GM12878 (cell line): Measurements from ENCODE around the gene TMIGD3. TPM values are rescaled to one million over a fixed set of nuclear protein-coding genes. Genes with fewer than 3 reads are reported as not detected.

Experiments used
- ASH2L ChIP-seq: fragments of 300-600, 200-600 bp; sonication (generic); IDR thresholded peaks from 2 replicates; pipeline ENCODE4 v1.6.1; 2017; ENCODE audit warnings: low read depth, mild to moderate bottlenecking, borderline replicate concordance
- ATF7 ChIP-seq: fragments of 450-650 bp; IDR thresholded peaks from 2 replicates; pipeline ENCODE4 v1.6.1; 2016; ENCODE audit warnings: low read depth, mild to moderate bottlenecking
- BCL11A ChIP-seq: IDR thresholded peaks from 2 replicates; pipeline ENCODE4 v1.6.1; 2011; ENCODE audit warnings: low read depth, low read length
- CBFB ChIP-seq: IDR thresholded peaks from 2 replicates; pipeline ENCODE4 v1.6.1; 2016; ENCODE audit warnings: antibody characterized with exemption, low read depth
- DPF2 ChIP-seq: fragments of 450-650 bp; IDR thresholded peaks from 2 replicates; pipeline ENCODE4 v1.6.1; 2017; ENCODE audit warnings: mild to moderate bottlenecking
- EGR1 ChIP-seq, 2 experiments: IDR thresholded peaks; 1 replicate in 1 of 2; 2 replicates in 1 of 2; pipeline ENCODE4 v1.6.1; 2011 to 2012; ENCODE audit warnings: low read depth in 2 of 2, low read length in 2 of 2, borderline replicate concordance in 1 of 2, mild to moderate bottlenecking in 1 of 2, moderate library complexity in 1 of 2
- EP300 ChIP-seq, 2 experiments: fragments of 150-350 bp in 1 of 2; IDR thresholded peaks; 2 replicates each; pipeline ENCODE4 v1.6.1; 2011 to 2012; ENCODE audit warnings: low read depth in 2 of 2, low read length in 2 of 2, borderline replicate concordance in 1 of 2, improper control_type of control experiment in 1 of 2, inconsistent platforms in 1 of 2; ENCODE audit not compliant: control insufficient read depth in 1 of 2
- ETV6 ChIP-seq, 2 experiments: fragments of 450-650 bp in 1 of 2; IDR thresholded peaks in 1 of 2; conservative IDR thresholded peaks in 1 of 2; 2 replicates each; pipeline ENCODE4 v1.6.1; 2014; ENCODE audit warnings: antibody characterized with exemption in 1 of 2, borderline replicate concordance in 1 of 2, low read depth in 1 of 2, mild to moderate bottlenecking in 1 of 2, moderate library complexity in 1 of 2
- FOXM1 ChIP-seq: IDR thresholded peaks from 2 replicates; pipeline ENCODE4 v1.6.1; 2012; ENCODE audit warnings: low read depth, mild to moderate bottlenecking, inconsistent platforms, low read length, moderate library complexity
- HCFC1 ChIP-seq: fragments of 150-350 bp; IDR thresholded peaks from 2 replicates; pipeline ENCODE4 v1.6.1; 2014; ENCODE audit warnings: low read length
- IRF3 ChIP-seq: fragments of 450-650 bp; IDR thresholded peaks from 2 replicates; pipeline ENCODE4 v1.6.1; 2014; ENCODE audit warnings: mild to moderate bottlenecking
- IRF4 ChIP-seq: IDR thresholded peaks from 2 replicates; pipeline ENCODE4 v1.6.1; 2011; ENCODE audit warnings: low read depth, low read length
- MEF2A ChIP-seq: IDR thresholded peaks from 2 replicates; pipeline ENCODE4 v1.6.1; 2011; ENCODE audit warnings: low read depth, mild to moderate bottlenecking, low read length, moderate library complexity; ENCODE audit not compliant: insufficient read depth
- MTA2 ChIP-seq: fragments of 450-650 bp; IDR thresholded peaks from 2 replicates; pipeline ENCODE4 v1.6.1; 2016; ENCODE audit warnings: low read depth, mild to moderate bottlenecking, moderate library complexity
- MTA3 ChIP-seq: IDR thresholded peaks from 2 replicates; pipeline ENCODE4 v1.6.1; 2012; ENCODE audit warnings: low read length, inconsistent platforms, borderline replicate concordance
- NBN ChIP-seq: fragments of 450-650 bp; IDR thresholded peaks from 2 replicates; pipeline ENCODE4 v1.6.1; 2016
- NFIC ChIP-seq: IDR thresholded peaks from 2 replicates; pipeline ENCODE4 v1.6.1; 2012; ENCODE audit warnings: low read depth, mild to moderate bottlenecking, inconsistent platforms, low read length, moderate library complexity
- NFYA ChIP-seq: IDR thresholded peaks from 2 replicates; pipeline ENCODE4 v1.6.1; 2011; ENCODE audit warnings: low read depth, mild to moderate bottlenecking, low read length, improper control_type of control experiment, borderline replicate concordance
- PAX5 ChIP-seq: IDR thresholded peaks from 2 replicates; pipeline ENCODE4 v1.6.1; 2011; ENCODE audit warnings: low read depth, low read length, borderline replicate concordance
- POLR2A ChIP-seq: IDR thresholded peaks from 2 replicates; pipeline ENCODE4 v1.6.1; 2011; ENCODE audit warnings: low read depth, mild to moderate bottlenecking, low read length
- POU2F2 ChIP-seq: IDR thresholded peaks from 3 replicates; pipeline ENCODE4 v1.6.1; 2011; ENCODE audit warnings: low read depth, mild to moderate bottlenecking, low read length, borderline replicate concordance
- RUNX3 ChIP-seq: IDR thresholded peaks from 2 replicates; pipeline ENCODE4 v1.6.1; 2012; ENCODE audit warnings: low read length, inconsistent platforms
- SMAD5 ChIP-seq: IDR thresholded peaks from 2 replicates; pipeline ENCODE4 v1.6.1; 2016; ENCODE audit warnings: antibody characterized with exemption, low read depth
- SP1 ChIP-seq: IDR thresholded peaks from one replicate; pipeline ENCODE4 v1.6.1; 2011; ENCODE audit warnings: low read depth, low read length
- SPI1 ChIP-seq: IDR thresholded peaks from 2 replicates; pipeline ENCODE4 v1.6.1; 2011; ENCODE audit warnings: low read depth, mild to moderate bottlenecking, low read length, moderate library complexity, borderline replicate concordance; ENCODE audit not compliant: insufficient read depth
- SRF ChIP-seq, 2 experiments: IDR thresholded peaks; 2 replicates each; pipeline ENCODE4 v1.6.1; 2011; ENCODE audit warnings: low read depth in 2 of 2, low read length in 2 of 2, mild to moderate bottlenecking in 1 of 2, moderate library complexity in 1 of 2
- TCF7 ChIP-seq: IDR thresholded peaks from 2 replicates; pipeline ENCODE4 v1.6.1; 2014; ENCODE audit warnings: antibody characterized with exemption, borderline replicate concordance
- YY1 ChIP-seq: IDR thresholded peaks from 2 replicates; pipeline ENCODE4 v1.6.1; 2011; ENCODE audit warnings: low read depth, mild to moderate bottlenecking, low read length
- ZBED1 ChIP-seq: IDR thresholded peaks from 2 replicates; pipeline ENCODE4 v1.6.1; 2016; ENCODE audit warnings: borderline replicate concordance
- ZNF217 ChIP-seq: fragments of 450-650 bp; IDR thresholded peaks from 2 replicates; pipeline ENCODE4 v1.6.1; 2017; ENCODE audit warnings: antibody characterized with exemption, mild to moderate bottlenecking
- polyA plus RNA-seq, 11 experiments: library from polyadenylated mRNA; depleted of rRNA in 4 of 11; unstranded in 6 of 11; stranded (reverse) in 5 of 11; fragments of >200 nt; fragmentation: Nextera tagmentation in 4 of 11; fragmentation: Illumina TruSeq in 1 of 11; extraction: Ambion mirVana in 4 of 11; extraction: Trizol in 1 of 11; gene quantifications; 1 replicate in 1 of 11; 2 replicates in 10 of 11; pipeline versions ENCODE4 v1.2.1 to v1.2.3, GENCODE V29; 2011 to 2016; ENCODE audit warnings: inconsistent platforms in 2 of 11, missing spikeins in 2 of 11, low read depth in 1 of 11
- total RNA-seq, 4 experiments: library from RNA; depleted of rRNA in 3 of 4; stranded (reverse); fragments of >200 nt in 3 of 4; fragmentation: Illumina TruSeq in 1 of 4; extraction: Trizol in 1 of 4; gene quantifications; 2 replicates each; pipeline versions ENCODE4 v1.2.1 to v1.2.3, GENCODE V29; 2013 to 2021

The TMIGD3 gene
- total and polyA plus RNA-seq, 10 of the 15 experiments (the other 5 are each of a cell fraction or from before 2014, with no cell fraction given): 0.17 TPM; not detected in 9

GRCh38 chr1:111476761-111477309 is 26.6 kb downstream of the TMIGD3 start (continued):
- peak; percentile 31; the same call in 1 of the 2 replicates for TF ChIP-seq PAX5
- TF ChIP-seq POU2F2: no peak
- no peak for TF ChIP-seq IRF3
- peak; percentile 82 for TF ChIP-seq CBFB
- 0 out of 2 replicates have a peak, but pooled peaks have one; percentile 44 for TF ChIP-seq MEF2A
- peak in 1 of 2 experiments; percentile 72; a peak in 1 of 4 replicates for TF ChIP-seq ETV6 (conservative IDR thresholded peaks at IDR 0.05 in 1 of 2, IDR thresholded peaks at IDR 0.05 in 1 of 2; ENCODE audit: borderline replicate concordance in 1 of 2, low read depth in 1 of 2)
- peak; percentile 56; the same call in 1 of the 2 replicates for TF ChIP-seq IRF4
- peak; percentile 91 for TF ChIP-seq NFIC
- 0 out of 2 replicates have a peak, but pooled peaks have one; percentile 45 for TF ChIP-seq BCL11A
- TF ChIP-seq EP300 (IDR thresholded peaks at IDR 0.05; ENCODE audit: borderline replicate concordance in 1 of 2, control insufficient read depth in 1 of 2, low read depth in 2 of 2, low read length in 2 of 2): peak in 1 of 2 experiments; percentile 38; a peak in 1 of 4 replicates
- peak; percentile 91; the same call in 1 of the 2 replicates for TF ChIP-seq MTA3
- peak; percentile 85 for TF ChIP-seq MTA2
- TF ChIP-seq EGR1 (IDR thresholded peaks at IDR 0.05; ENCODE audit: borderline replicate concordance in 1 of 2, low read depth in 2 of 2, low read length in 2 of 2): peak in 1 of 2 experiments; percentile 11; a peak in 1 of 3 replicates
- TF ChIP-seq SP1: peak; percentile 62
- 0 out of 2 replicates have a peak, but pooled peaks have one; percentile 19 for TF ChIP-seq YY1
- TF ChIP-seq HCFC1: no peak
- peak; percentile 58; the same call in 1 of the 2 replicates for TF ChIP-seq ZNF217
- TF ChIP-seq NBN: peak; percentile 79
- TF ChIP-seq SPI1: peak; percentile 59
- peak; percentile 95 for TF ChIP-seq RUNX3
- TF ChIP-seq NFYA: no peak
- peak; percentile 33; the same call in 1 of the 2 replicates for TF ChIP-seq SMAD5
- TF ChIP-seq ASH2L: peak; percentile 98
- TF ChIP-seq DPF2: peak; percentile 83
- 0 out of 2 replicates have a peak, but pooled peaks have one; percentile 9 for TF ChIP-seq TCF7
- TF ChIP-seq POLR2A: peak; percentile 47; the same call in 1 of the 2 replicates
- TF ChIP-seq FOXM1: peak; percentile 56; the same call in 1 of the 2 replicates
- 0 out of 4 replicates have a peak, but pooled peaks of 1 of the 2 experiments have one; percentile 51 for TF ChIP-seq SRF (IDR thresholded peaks at IDR 0.05; ENCODE audit: low read depth in 2 of 2, low read length in 2 of 2)
- TF ChIP-seq ATF7: peak; percentile 46; the same call in 1 of the 2 replicates
- no peak for TF ChIP-seq ZBED1
